Mesendoderm (in vitro differentiated cells): Measurements from ENCODE around the gene TEF.

Experiments used
- DNase-seq: peaks from one replicate; pipeline ENCODE4 v3.0.0; 2013
- H2AK5ac ChIP-seq: 2 replicates; pipeline ENCODE4 v1.6.1; 2013; ENCODE audit warnings: low read length, inconsistent platforms
- H2BK120ac ChIP-seq: 2 replicates; pipeline ENCODE4 v1.6.1; 2013; ENCODE audit warnings: low read depth, mild to moderate bottlenecking, low read length, moderate library complexity, mixed read lengths
- H2BK15ac ChIP-seq: replicated peaks from 2 replicates; pipeline ENCODE4 v1.6.1; 2013; ENCODE audit warnings: low read depth, mild to moderate bottlenecking, moderate library complexity
- H2BK5ac ChIP-seq: 2 replicates; pipeline ENCODE4 v1.6.1; 2013; ENCODE audit warnings: low read length, inconsistent platforms
- H3K18ac ChIP-seq: 2 replicates; pipeline ENCODE4 v1.6.1; 2013; ENCODE audit warnings: mild to moderate bottlenecking, low read length, mixed read lengths
- H3K23ac ChIP-seq: one replicate; pipeline ENCODE4 v1.6.1; 2013; ENCODE audit warnings: low read length
- H3K27ac ChIP-seq: 2 replicates; pipeline ENCODE4 v1.5.1; 2013; ENCODE audit warnings: low read depth, mild to moderate bottlenecking, inconsistent platforms, low read length, moderate library complexity
- H3K27me3 ChIP-seq: 2 replicates; pipeline ENCODE4 v1.6.1; 2013; ENCODE audit warnings: low read length, control low read depth, mild to moderate bottlenecking, inconsistent platforms; ENCODE audit not compliant: insufficient read depth, poor library complexity
- H3K36me3 ChIP-seq: 2 replicates; pipeline ENCODE4 v1.6.1; 2013; ENCODE audit warnings: low read length, inconsistent platforms; ENCODE audit not compliant: control insufficient read depth, insufficient read depth
- H3K4ac ChIP-seq: one replicate; pipeline ENCODE4 v1.6.1; 2013; ENCODE audit warnings: low read depth, mild to moderate bottlenecking, low read length, moderate library complexity
- H3K4me1 ChIP-seq: 2 replicates; pipeline ENCODE4 v1.6.1; 2013; ENCODE audit warnings: low read depth, low read length, inconsistent platforms; ENCODE audit not compliant: control insufficient read depth
- H3K4me2 ChIP-seq: 2 replicates; pipeline ENCODE4 v1.6.1; 2013; ENCODE audit warnings: low read length
- H3K4me3 ChIP-seq: 2 replicates; pipeline ENCODE4 v1.5.1; 2013; ENCODE audit warnings: mild to moderate bottlenecking, low read length
- H3K56ac ChIP-seq: one replicate; pipeline ENCODE4 v1.6.1; 2013; ENCODE audit warnings: low read length
- H3K79me1 ChIP-seq: 2 replicates; pipeline ENCODE4 v1.6.1; 2013; ENCODE audit warnings: low read length, inconsistent platforms
- H3K79me2 ChIP-seq: 2 replicates; pipeline ENCODE4 v1.6.1; 2013; ENCODE audit warnings: mild to moderate bottlenecking, low read length; ENCODE audit not compliant: control insufficient read depth, insufficient read depth
- H3K9ac ChIP-seq: 2 replicates; pipeline ENCODE4 v1.6.1; 2013; ENCODE audit warnings: low read length, inconsistent platforms
- H4K5ac ChIP-seq: one replicate; pipeline ENCODE4 v1.6.1; 2013; ENCODE audit warnings: low read length
- H4K8ac ChIP-seq: one replicate; pipeline ENCODE4 v1.6.1; 2013; ENCODE audit warnings: low read depth, mild to moderate bottlenecking, control low read depth, low read length, moderate library complexity
- WGBS: extraction: QIAGEN DNeasy Blood & Tissue Kit; methylation state at CpG from one replicate; pipeline ENCODE4 v1.1.7; 2013; ENCODE audit warnings: low lambda C conversion rate, missing lambda C conversion rate; ENCODE audit not compliant: insufficient coverage; ENCODE audit errors: extremely low coverage; 5-methylcytosine and 5-hydroxymethylcytosine counted together

The TEF gene

DNA sequence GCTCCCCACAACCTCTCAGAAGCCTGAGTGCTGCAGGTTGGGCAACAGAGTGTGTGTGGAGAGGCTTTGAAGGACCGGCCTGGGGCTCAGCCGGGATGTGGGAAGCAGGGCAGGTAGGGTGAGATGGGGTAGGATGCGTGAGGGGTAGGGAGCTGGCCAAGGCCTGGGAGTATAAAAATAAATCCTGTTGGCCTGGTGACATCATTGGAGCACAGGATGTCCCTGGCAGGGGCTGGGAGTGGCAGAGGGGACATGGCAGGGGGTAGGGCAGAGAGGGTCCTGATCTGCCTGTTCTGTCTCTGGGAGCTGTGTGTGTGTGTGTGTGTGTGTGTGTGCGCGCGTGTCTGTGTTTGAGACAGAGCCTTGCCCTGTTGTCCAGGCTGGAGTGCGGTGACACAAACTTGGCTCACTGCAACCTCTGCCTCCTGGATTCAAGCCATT is 28.6 kb downstream of the TEF start:
- no peak overlapping the region for H2BK5ac ChIP-seq
- H2BK15ac ChIP-seq, result no peak overlapping the region
- no CpG with 5 or more reads among the region's 7 CpGs for WGBS
- no peak overlapping the region for H4K5ac ChIP-seq
- H4K8ac ChIP-seq, result no peak overlapping the region
- no peak overlapping the region for H3K4ac ChIP-seq
- H2AK5ac ChIP-seq, result no peak overlapping the region
- no peaks in the 10 kb centered on the region for H3K36me3 ChIP-seq
- peaks cover 4% of the 10 kb centered on the region for H3K4me1 ChIP-seq
- H3K4me2 ChIP-seq, result no peak overlapping the region
- H3K23ac ChIP-seq, result no peak overlapping the region
- H3K9ac ChIP-seq, result no peak overlapping the region
- H3K79me2 ChIP-seq, result no peaks in the 10 kb centered on the region
- no peaks in the 10 kb centered on the region for H3K27me3 ChIP-seq
- H2BK120ac ChIP-seq, result no peak overlapping the region
- DNase-seq, result no peak
- H3K27ac ChIP-seq, result no peak overlapping the region
- H3K56ac ChIP-seq, result no peak overlapping the region
- peaks cover under 1% of the 10 kb centered on the region for H3K79me1 ChIP-seq
- no peak overlapping the region for H3K18ac ChIP-seq
- H3K4me3 ChIP-seq, result no peak overlapping the region

DNA sequence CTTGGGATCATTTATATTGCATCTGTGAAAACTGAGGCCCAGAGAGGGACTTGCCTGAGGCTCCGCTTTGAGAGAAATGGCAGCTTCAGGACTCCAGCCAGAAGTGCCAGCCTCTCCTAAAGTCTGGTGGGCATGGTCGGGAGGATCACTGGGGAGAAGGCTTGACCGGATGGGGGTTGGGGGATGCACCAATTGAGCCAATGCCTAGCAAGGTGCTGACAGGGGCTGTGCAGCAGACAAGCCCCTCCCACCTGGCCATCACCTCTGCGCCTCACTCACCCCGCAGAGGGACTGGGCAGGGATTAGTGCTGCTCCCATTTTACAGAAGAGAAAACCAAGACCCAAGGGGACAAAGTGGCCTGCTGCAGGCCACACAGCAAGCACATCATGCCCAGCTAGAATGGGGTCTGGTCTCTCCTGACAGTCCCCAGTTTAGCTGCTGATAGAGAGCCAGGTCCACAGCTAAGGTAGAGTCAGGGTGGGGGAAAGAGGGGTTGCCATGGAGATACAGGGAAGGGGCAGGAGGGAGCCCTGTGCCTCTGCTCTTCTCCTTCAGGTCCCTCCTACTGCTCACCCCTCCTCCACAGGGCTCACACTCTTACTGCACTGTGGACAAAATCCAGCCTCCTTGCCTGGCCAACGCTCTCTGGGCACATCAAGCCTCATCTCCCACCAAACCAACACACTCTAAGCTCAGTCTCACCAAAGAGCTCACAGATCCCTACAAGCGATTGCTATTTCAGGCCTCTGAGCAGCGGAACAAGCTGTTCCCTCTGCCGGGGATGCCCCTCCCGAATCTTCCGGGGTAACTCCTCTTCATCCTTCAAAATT is 29.5 kb downstream of the TEF start:
- Histone ChIP-seq H3K27me3 (no peaks in the 10 kb centered on the region), H3K56ac (peak overlapping the region; percentile 18), H4K5ac (no peak overlapping the region), H3K4me3 (no peak overlapping the region), H2BK15ac (no peak overlapping the region), H3K36me3 (no peaks in the 10 kb centered on the region), H3K23ac (no peak overlapping the region), H3K9ac (no peak overlapping the region), H2BK5ac (no peak overlapping the region), H3K4ac (no peak overlapping the region), H3K18ac (no peak overlapping the region), H3K4me2 (no peak overlapping the region), H3K27ac (no peak overlapping the region), H2AK5ac (no peak overlapping the region), H4K8ac (no peak overlapping the region), H3K79me2 (no peaks in the 10 kb centered on the region), H2BK120ac (no peak overlapping the region), H3K79me1 (peaks cover 4% of the 10 kb centered on the region), H3K4me1 (peaks cover 4% of the 10 kb centered on the region)
- WGBS, result no CpG with 5 or more reads among the region's 11 CpGs
- peak; percentile 42 for DNase-seq

DNA sequence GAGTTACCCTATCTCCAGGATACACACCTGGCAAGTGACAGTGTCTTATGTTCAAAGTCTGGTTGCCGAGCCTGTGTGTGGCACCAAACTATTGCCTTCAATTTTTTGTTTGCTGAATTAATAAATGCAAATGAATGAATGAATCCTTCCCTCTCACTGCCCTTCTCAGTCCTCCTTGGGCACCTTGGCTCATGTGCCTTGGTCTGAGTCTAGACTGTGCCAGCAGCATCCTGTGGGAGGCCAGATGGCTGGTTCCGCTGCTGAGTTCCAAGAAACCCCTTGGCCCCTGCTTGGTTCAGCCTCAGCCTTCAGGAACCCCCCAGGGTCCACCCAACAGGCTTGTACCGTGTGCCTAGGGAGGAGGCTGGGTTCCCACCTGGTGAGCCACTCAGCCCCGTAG is 33.8 kb downstream of the TEF start:
- H3K79me1 ChIP-seq, result peaks cover 4% of the 10 kb centered on the region
- H2AK5ac ChIP-seq, result no peak overlapping the region
- no peak overlapping the region for H3K4me2 ChIP-seq
- no peaks in the 10 kb centered on the region for H3K36me3 ChIP-seq
- no peak overlapping the region for H3K4ac ChIP-seq
- H2BK120ac ChIP-seq, result no peak overlapping the region
- no peak overlapping the region for H3K4me3 ChIP-seq
- no peak overlapping the region for H3K27ac ChIP-seq
- H3K23ac ChIP-seq, result no peak overlapping the region
- H3K27me3 ChIP-seq, result no peaks in the 10 kb centered on the region
- peaks cover 4% of the 10 kb centered on the region for H3K4me1 ChIP-seq
- H3K18ac ChIP-seq, result no peak overlapping the region
- no CpG with 5 or more reads among the region's 4 CpGs for WGBS
- no peak overlapping the region for H3K56ac ChIP-seq
- H3K79me2 ChIP-seq, result no peaks in the 10 kb centered on the region
- no peak overlapping the region for H3K9ac ChIP-seq
- no peak overlapping the region for H4K5ac ChIP-seq
- H2BK15ac ChIP-seq, result no peak overlapping the region
- no peak overlapping the region for H4K8ac ChIP-seq
- no peak for DNase-seq
- no peak overlapping the region for H2BK5ac ChIP-seq

DNA sequence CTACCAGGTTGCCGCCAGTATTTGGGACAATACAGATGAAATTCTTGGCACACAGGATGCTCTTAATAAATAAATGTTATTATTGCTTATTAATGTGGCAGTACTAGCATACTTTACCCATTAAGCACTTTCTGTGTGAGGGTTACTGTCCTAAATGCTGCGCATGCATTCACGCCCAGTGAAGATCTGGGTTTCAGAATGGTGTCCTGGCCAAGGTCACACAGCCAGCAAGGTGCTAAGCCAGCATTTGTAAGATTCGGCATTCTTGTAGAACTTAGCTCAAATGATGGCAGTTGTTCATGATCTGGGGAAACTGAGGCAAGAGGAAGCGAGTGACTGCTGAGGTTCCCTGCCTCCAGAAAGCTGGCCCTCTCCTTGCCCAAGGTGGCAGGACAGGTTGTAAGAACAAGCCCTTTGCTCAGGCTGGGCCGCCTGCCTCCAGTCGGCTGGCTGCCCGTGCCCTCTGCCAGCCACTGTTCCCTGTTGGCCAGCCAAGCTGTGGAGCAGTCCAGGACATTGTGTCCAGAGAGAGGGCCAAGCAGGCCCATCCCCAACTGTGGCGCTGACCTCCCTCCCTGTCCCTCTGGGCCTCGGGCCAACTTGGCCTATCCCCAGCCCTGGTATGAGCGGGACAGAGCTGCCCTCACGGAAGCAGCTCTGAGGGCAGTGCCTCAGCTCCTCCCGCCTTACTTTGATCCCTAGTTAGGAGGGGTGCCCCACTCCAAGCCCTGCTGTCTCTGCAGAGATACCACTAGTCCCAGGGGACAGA is 36.1 kb downstream of the TEF start:
- no CpG with 5 or more reads among the region's 13 CpGs for WGBS
- Histone ChIP-seq H3K4me3 (no peak overlapping the region), H3K23ac (no peak overlapping the region), H3K4me2 (no peak overlapping the region), H3K18ac (no peak overlapping the region), H3K27me3 (no peaks in the 10 kb centered on the region), H3K4ac (no peak overlapping the region), H4K8ac (no peak overlapping the region), H2BK120ac (no peak overlapping the region), H4K5ac (no peak overlapping the region), H3K9ac (no peak overlapping the region), H3K27ac (no peak overlapping the region), H3K79me2 (no peaks in the 10 kb centered on the region), H2AK5ac (no peak overlapping the region), H3K79me1 (peaks cover 4% of the 10 kb centered on the region), H2BK15ac (no peak overlapping the region), H2BK5ac (no peak overlapping the region), H3K56ac (no peak overlapping the region), H3K36me3 (no peaks in the 10 kb centered on the region), H3K4me1 (peaks cover 4% of the 10 kb centered on the region)
- no peak for DNase-seq

DNA sequence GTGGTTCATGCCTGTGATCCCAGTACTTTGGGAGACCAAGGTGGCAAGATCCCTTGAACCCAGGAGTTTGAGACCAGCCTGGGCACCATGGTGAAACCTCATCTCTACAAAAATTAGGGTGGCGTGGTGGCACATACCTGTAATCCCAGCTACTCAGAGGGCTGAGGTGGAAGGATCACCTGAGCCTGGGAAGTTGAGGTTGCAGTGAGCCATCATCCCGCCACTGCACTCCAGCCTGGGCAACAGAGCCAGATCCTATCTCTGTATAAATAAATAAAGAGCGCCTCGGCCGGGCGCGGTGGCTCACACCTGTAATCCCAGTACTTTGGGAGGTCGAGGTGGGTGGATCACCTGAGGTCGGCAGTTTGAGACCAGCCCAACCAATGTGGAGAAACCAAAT is 37.0 kb downstream of the TEF start:
- H3K23ac ChIP-seq, result no peak overlapping the region
- DNase-seq, result no peak

More for the DNA sequence above, 37.0 kb downstream of the TEF start:
- Histone ChIP-seq H3K79me1 (peaks cover 4% of the 10 kb centered on the region), H4K5ac (no peak overlapping the region), H3K79me2 (no peaks in the 10 kb centered on the region), H3K4ac (no peak overlapping the region), H2BK5ac (no peak overlapping the region), H3K4me3 (no peak overlapping the region), H3K18ac (no peak overlapping the region), H3K9ac (no peak overlapping the region), H3K4me1 (peaks cover 4% of the 10 kb centered on the region), H3K4me2 (no peak overlapping the region), H2BK120ac (no peak overlapping the region), H3K27me3 (no peaks in the 10 kb centered on the region), H2AK5ac (no peak overlapping the region), H3K56ac (no peak overlapping the region), H3K36me3 (no peaks in the 10 kb centered on the region), H4K8ac (no peak overlapping the region), H2BK15ac (no peak overlapping the region), H3K27ac (no peak overlapping the region)
- WGBS, result no CpG with 5 or more reads among the region's 9 CpGs
